KMS-11 (cell line): Measurements from ENCODE around the gene NR2E1.

ENCODE experiments used
- H2AFZ ChIP-seq: fragments of 200-600 bp; sonication (generic); 2 replicates; pipeline ENCODE4 v1.6.1; 2016; ENCODE audit warnings: antibody characterized with exemption, mixed run types, low read depth
- H3K27ac ChIP-seq: fragments of 200-600 bp; sonication (generic); 2 replicates; pipeline ENCODE4 v1.6.1; 2016; ENCODE audit warnings: mild to moderate bottlenecking, mixed run types
- H3K27me3 ChIP-seq: fragments of 200-600 bp; sonication (generic); 2 replicates; pipeline ENCODE4 v1.6.1; 2017; ENCODE audit warnings: mild to moderate bottlenecking, low read depth, mixed run types, moderate library complexity; ENCODE audit not compliant: insufficient read depth
- H3K36me3 ChIP-seq: fragments of 200-600 bp; sonication (generic); 2 replicates; pipeline ENCODE4 v1.6.1; 2017; ENCODE audit warnings: mild to moderate bottlenecking, mixed run types; ENCODE audit not compliant: insufficient read depth
- H3K4me1 ChIP-seq: fragments of 200-600 bp; sonication (generic); 2 replicates; pipeline ENCODE4 v1.6.1; 2016; ENCODE audit warnings: mild to moderate bottlenecking, low read depth, mixed run types; ENCODE audit not compliant: poor library complexity, severe bottlenecking
- H3K4me2 ChIP-seq: fragments of 200-600 bp; sonication (generic); 2 replicates; pipeline ENCODE4 v1.7.0; 2016; ENCODE audit warnings: mild to moderate bottlenecking, mixed run types
- H3K4me3 ChIP-seq: fragments of 200-600 bp; sonication (generic); IDR thresholded peaks from 2 replicates; pipeline ENCODE4 v1.6.1; 2017; ENCODE audit warnings: low read depth, low read length, mixed read lengths; ENCODE audit not compliant: insufficient read depth
- H3K79me2 ChIP-seq: fragments of 200-600 bp; sonication (generic); 2 replicates; pipeline ENCODE4 v1.6.1; 2016; ENCODE audit warnings: low read depth, mixed run types; ENCODE audit not compliant: insufficient read depth
- H3K9ac ChIP-seq: fragments of 200-600 bp; sonication (generic); 2 replicates; pipeline ENCODE4 v1.6.1; 2016; ENCODE audit warnings: mild to moderate bottlenecking, mixed run types
- H4K20me1 ChIP-seq: fragments of 200-600 bp; sonication (generic); 2 replicates; pipeline ENCODE4 v1.6.1; 2016; ENCODE audit warnings: mild to moderate bottlenecking, mixed run types; ENCODE audit not compliant: insufficient read depth
- CTCF ChIP-seq: fragments of 200-600 bp; sonication (generic); conservative IDR thresholded peaks from 2 replicates; pipeline ENCODE4 v1.6.1; 2017; ENCODE audit warnings: low read depth, mild to moderate bottlenecking, antibody characterized with exemption, low read length, moderate library complexity, mixed read lengths

NR2E1 gene

GRCh38 chr6:108118359-108118724 lies 47.5 kb upstream of the NR2E1 start:
- Histone ChIP-seq H3K27me3 (no peaks in the 10 kb centered on the region; the same call in 1 of the 2 replicates), H3K4me2 (peak overlapping the region; percentile 45; the same call in 1 of the 2 replicates), H3K36me3 (no peaks in the 10 kb centered on the region), H3K79me2 (no peaks in the 10 kb centered on the region), H4K20me1 (no peaks in the 10 kb centered on the region), H2AFZ (peak overlapping the region; percentile 85; the same call in 1 of the 2 replicates), H3K4me3 (no peak overlapping the region), H3K4me1 (no peaks in the 10 kb centered on the region), H3K9ac (no peak overlapping the region), H3K27ac (no peak overlapping the region)
- TF ChIP-seq CTCF, result no peak

DNA sequence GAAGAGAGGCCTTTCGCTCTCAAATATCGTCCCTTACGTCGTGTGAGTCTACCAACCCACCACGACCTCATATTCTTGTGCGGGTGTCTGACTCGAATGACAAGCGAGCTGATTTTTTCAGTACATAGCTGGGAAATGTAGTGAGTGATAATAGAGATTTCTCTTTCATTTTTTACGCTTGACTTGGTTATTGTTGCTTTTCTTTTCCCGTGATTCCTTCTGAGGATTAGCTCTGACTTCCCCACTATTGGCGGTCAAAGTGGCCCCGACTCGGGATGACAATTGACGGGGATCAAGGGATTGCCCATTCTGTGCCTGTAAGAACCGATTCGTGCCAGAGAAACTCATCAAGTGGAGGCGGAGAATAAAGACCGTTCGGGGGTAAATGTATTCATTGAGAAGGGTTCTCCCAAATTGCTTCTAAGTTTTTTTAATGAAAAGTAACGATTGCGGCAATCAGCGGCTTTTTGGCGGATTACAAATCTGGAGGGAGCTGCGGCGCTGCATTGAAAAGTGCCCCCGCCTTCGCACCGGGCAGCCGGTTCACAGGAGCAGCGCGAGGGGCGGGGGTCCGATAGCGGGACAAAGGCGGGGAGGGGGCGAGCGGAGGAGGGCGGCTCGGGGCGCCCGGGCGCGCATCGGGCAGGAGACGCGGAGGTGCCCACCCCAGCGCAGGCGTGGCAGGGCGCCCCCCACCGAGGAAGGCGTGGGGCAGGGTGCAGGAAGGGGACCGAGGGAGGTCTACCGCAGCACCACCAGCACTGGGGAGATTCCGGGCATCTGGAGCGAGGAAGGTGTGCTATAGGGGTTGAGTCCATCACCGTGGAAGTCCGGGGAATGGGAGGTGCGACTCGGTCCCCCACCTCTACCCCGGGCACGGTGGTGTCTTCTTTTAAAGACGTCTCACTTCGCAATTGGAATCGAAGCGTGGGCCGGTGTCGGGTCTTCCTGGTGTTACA lies 46.7 kb upstream of the NR2E1 start:
- no peak overlapping the region for H3K4me3 ChIP-seq
- H3K79me2 ChIP-seq, result no peaks in the 10 kb centered on the region
- H3K27me3 ChIP-seq, result no peaks in the 10 kb centered on the region; the same call in 1 of the 2 replicates
- H3K4me2 ChIP-seq, result no peak overlapping the region
- H3K9ac ChIP-seq, result no peak overlapping the region
- no peaks in the 10 kb centered on the region for H4K20me1 ChIP-seq
- H3K36me3 ChIP-seq, result no peaks in the 10 kb centered on the region
- no peak for TF ChIP-seq CTCF
- no peak overlapping the region for H3K27ac ChIP-seq
- H3K4me1 ChIP-seq, result no peaks in the 10 kb centered on the region
- no peak overlapping the region for H2AFZ ChIP-seq

GRCh38 chr6:108119769-108120141 lies 46.1 kb upstream of the NR2E1 start:
- Histone ChIP-seq H3K4me2 (no peak overlapping the region), H3K27me3 (no peaks in the 10 kb centered on the region; the same call in 1 of the 2 replicates)

DNA sequence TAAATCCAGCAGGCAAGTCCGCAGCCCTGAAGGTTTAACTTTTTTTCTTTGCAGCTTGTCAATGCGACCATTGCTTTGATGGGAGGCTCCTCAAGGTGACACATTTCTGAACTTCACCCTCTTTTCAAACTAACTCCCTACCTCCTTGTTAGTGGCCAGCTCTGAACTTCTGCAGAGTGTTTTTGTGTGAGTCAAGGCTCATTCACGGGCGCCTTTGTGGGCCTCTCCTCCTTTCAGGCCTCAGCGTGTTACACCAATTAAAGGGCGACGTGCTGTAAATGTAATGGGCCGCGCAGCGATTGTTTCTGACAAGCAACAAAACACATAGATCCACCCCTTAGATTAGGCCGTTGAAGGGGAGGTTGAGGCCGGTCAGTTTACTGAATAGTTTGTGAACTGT lies 45.5 kb upstream of the NR2E1 start:
- H2AFZ ChIP-seq, result no peak overlapping the region
- no peaks in the 10 kb centered on the region for H3K79me2 ChIP-seq
- no peaks in the 10 kb centered on the region for H3K36me3 ChIP-seq
- H3K27me3 ChIP-seq, result no peaks in the 10 kb centered on the region; the same call in 1 of the 2 replicates
- no peaks in the 10 kb centered on the region for H3K4me1 ChIP-seq
- H3K27ac ChIP-seq, result no peak overlapping the region
- H3K4me3 ChIP-seq, result no peak overlapping the region
- no peak for TF ChIP-seq CTCF
- no peak overlapping the region for H3K4me2 ChIP-seq
- no peaks in the 10 kb centered on the region for H4K20me1 ChIP-seq
- H3K9ac ChIP-seq, result no peak overlapping the region

More at GRCh38 chr6:108119769-108120141, 46.1 kb upstream of the NR2E1 start:
- Histone ChIP-seq H3K4me3 (no peak overlapping the region), H3K36me3 (no peaks in the 10 kb centered on the region), H3K79me2 (no peaks in the 10 kb centered on the region), H4K20me1 (no peaks in the 10 kb centered on the region), H3K9ac (no peak overlapping the region), H3K27ac (no peak overlapping the region), H3K4me1 (no peaks in the 10 kb centered on the region), H2AFZ (no peak overlapping the region)
- no peak for TF ChIP-seq CTCF
